HG03280 (cell line): ENCODE measurements around the gene CYP4F22.
"Not testable (repeated sequence)": the region's sequence is repeated elsewhere in the genome, so short reads cannot be mapped to it uniquely, and the experiment has no call there.

Experiments
- ATAC-seq: cut with Tn5 transposase; IDR thresholded peaks from one replicate; pipeline ENCODE4 v1.9.1; 2021; ENCODE audit warnings: mild to moderate bottlenecking, moderate library complexity; ENCODE audit not compliant: unreplicated experiment

The CYP4F22 gene

DNA sequence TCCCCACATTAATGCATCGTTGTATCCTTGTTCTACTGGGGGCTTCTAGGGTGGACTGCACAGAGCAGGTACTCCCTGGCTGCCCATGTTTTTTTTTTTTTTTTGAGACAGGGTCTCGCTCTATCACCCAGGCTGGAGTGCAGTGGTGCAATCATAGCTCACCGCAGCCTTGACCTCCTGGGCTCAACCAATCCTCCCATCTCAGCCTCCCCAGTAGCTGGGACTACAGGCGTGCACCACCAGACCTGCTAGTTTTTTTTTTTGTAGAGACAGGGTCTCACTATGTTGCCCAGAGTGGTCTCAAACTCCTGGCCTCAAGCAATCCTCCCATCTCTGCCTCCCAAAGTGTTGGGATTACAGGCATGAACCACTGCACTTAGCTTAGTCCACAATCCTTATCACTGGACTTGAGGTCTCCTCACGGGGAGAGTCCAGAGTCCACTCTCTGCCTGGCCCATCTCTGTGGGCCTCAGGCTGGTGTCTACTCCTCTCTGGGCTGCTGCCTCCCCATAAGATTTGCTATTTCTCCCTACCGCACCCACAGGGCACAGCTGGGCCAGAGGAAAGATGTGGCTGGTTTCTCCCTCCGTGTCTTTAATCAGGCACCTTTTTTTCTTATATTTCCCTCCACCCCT, 56.3 kb downstream of the CYP4F22 start:
- ATAC-seq, result no peak

DNA sequence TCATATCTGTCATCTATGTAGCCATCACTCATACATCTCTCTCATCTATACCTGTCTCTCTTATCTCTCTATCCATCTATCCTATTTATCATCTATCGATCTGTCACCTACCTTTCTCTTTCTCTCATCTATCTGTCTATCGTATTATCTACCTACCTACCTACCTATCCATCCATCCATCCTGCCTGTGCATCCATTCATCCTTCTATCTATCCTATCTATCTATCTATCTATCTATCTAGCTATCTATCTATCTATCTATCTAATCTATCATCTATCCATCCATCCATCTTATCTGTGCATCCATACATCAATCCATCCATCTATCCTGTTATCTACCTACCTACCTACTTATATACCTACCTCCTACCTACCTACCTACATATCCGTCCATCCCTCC, 62.1 kb downstream of the CYP4F22 start:
- ATAC-seq, result no peak

DNA sequence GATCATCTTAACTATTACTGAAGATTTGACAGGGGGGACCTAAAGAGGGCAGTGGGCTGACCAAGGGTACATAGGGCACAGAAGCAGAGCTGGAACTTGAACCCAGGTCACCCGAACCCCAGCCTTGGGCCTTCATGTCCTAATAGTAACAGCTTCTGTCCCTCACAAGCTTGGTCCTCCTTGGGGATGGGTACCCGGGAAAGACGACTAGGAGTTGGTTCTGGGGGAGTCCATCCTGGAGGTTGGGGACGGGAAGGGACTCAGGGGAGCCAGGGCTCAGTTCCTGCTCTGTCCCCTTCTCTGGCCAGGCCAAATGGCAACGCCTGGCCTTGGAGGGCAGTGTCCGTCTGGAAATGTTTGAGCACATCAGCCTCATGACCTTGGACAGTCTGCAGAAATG, 67.1 kb downstream of the CYP4F22 start:
- no peak for ATAC-seq

DNA sequence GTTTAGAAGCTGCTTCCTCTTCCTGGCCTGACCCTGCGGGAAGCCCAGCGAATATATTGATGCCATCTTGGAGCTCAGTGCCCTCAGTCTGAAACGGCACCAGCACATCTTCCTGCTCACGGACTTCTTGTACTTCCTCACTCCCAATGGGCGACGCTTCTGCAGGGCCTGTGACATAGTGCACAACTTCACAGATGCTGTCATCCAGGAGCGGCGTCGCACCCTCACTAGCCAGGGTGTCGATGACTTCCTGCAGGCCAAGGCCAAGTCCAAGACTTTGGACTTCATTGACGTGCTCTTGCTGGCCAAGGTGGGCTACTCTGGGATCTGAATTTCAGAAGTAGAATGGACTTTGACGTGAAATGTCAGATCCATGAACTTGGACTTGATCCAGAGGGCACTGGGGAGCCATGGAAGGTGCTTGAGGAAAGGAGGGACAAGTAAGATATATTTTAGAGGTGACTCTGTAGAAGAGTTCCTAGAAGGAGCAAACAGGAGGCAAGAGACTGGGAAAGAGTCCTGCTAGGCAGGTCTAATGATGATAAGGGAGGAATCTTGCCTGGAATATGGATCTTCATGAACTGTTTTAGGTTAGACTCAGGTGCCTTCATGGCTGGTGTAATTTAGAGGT, 68.3 kb downstream of the CYP4F22 start:
- no peak for ATAC-seq

DNA sequence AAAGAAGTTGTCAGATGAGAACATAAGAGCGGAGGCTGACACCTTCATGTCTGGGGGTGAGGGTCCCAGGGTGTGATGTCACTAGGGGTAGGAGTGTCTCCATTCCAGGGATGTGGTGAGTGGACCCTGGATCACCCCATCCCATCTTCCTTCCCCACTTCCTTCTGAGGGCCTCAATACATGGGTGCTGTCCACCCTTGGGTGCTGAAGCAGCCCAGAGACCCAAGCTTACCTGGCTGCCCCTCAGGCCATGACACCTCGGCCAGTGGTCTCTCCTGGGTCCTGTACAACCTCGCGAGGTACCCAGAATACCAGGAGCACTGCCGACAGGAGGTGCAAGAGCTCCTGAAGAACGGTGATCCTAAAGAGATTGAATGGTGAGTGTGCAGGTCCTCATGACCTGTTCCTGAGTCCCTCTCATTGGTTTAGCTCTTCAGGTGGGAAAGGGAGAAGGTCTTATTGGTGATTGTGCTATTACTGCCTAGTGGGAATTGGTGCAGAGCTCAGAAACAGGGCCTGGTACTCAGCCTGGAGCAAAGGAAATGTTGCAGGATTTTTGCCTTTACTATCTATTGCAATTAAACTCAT, 69.0 kb downstream of the CYP4F22 start:
- ATAC-seq, result no peak

DNA sequence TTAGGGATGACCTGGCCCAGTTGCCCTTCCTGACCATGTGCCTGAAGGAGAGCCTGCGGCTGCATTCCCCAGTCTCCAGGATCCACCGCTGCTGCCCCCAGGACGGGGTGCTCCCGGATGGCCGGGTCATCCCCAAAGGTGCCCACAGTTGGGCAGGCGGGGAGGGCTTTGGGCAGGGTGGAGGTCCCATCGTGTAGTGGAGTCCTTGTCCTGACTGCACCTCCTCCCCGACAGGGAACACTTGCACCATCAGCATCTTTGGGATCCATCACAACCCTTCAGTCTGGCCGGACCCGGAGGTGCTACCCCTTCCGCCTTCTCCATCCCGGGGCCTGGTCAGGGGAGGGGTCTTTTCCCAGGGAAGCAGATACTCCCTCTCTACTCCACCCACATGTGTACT, 75.0 kb downstream of the CYP4F22 start:
- ATAC-seq, result no peak

DNA sequence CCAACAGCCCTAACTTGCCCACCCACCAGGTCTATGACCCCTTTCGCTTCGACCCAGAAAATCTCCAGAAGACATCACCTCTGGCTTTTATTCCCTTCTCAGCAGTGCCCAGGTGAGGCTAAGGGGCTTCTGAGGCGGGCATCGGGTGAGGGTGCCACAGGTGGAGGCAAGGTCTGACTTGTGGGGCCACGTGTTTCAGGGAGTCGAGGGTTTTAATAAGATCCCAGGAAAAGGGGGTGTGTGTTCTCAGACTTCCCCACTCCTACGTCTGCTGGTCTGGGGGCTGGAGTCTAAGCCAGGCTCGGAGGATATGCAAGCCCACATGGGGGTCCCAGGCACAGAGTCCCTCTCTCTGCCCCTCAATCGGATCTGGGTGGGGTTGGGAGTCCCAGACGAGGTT, 75.8 kb downstream of the CYP4F22 start:
- no peak for ATAC-seq

DNA sequence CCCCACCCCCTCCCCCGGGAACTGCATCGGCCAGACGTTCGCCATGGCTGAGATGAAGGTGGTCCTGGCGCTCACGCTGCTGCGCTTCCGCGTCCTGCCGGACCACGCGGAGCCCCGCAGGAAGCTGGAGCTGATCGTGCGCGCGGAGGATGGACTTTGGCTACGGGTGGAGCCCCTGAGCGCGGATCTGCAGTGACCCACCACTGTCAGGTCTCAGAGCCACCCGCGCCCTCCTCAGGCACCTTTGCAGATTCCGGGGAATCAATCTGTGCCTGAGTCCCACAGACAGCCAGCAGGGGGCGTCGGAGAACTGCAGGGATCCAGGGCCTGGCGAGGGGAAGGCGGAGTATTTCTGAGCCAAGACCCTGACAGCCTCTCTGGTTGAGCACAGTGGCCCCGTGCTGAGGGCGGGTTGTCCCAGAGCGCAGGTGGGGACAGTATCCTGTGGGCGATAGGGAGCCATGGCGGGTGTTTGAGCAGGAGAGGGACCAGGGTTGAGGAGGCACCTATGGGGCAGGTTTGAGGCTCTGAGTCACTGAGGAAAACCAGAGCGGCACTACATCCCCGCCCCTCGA, 76.3 kb downstream of the CYP4F22 start:
- no peak for ATAC-seq

DNA sequence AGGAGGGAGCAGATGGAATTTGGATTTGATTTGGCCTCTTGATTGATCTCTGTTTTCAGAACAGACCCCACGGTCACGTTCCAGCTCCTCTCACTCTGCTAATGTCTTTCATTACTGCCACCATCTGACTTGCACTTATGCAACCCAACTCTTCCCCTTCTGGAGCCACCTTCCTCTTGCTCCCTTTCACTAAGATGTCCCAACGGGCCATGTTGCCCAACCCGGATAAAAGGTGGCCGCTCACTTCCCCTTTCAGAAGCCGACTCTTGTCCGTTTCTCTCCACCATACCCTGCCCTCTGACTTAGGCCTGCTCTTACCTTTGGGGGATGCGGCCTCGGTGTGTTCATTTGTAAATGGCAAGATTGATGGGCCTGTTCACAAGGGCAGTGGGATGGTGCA, 79.3 kb downstream of the CYP4F22 start:
- no peak for ATAC-seq

DNA sequence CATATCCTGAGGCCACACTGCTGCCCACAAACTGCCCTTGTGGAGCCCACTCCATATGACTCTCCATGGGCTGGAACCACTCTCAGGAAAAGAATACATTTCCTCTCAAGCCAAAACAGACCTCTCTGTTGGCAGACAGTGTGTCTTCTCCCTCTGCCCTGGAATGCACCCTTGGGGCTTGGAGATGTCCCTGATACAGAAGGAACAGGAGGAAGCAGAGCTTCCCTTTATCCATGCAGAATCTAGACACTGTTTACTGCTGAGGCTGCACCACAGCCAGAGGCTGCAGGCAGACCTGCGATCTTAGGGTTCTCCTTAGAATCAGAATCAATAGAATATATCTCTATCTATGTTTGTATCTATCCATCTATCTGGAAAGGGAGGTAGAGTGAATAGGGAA, 79.9 kb downstream of the CYP4F22 start:
- ATAC-seq, result no peak

DNA sequence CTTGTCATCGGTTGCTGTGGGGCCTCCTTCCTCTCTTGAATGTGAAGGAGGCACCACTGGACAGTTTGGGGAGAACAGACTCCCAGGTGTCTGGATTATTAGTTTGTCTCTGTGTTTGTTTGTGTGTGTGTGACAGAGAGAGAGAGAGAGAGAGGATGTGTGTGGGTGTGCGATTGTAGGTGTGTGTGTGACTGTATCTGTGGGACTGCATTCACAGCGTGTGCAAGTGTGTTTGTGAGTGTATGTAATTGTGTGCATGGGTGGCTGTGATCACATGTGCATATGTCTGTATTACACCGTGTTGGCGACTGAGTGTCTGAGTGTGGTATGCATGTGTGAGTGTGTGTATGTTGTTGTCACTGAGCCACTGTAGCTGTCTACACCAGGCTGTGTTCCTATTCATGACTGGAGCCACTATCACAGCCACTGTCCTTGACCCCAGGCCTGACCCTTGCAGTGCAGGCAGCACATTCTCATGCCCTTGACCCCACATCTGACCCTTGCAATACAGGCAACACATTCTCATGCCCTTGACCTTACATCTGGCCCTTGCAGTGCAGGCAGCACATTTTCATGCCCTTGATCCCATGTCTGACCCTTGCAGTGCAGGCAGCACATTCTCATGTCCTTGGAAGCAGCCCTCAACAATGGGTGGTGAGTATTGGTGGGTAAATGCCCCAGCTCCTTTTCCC, 81.6 kb downstream of the CYP4F22 start:
- no peak for ATAC-seq

DNA sequence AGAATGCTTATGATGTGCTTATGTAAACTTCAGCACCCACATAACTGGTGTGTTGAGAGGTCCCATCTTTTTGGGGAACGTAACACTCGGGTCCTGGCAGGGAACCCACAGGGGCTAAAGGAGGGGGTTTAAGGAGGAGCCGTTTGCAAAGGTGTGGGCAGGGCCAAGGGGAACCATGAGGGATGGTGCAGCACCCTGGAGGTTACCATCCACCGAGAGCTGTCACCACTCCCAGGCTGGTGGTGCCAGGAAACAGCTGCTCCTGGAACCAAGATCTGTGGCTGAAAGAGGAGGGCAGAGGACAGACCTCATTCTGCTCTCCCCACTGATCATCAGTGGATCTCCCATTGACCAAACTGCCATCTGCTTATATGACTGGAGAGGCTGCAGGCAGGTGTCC, 83.5 kb downstream of the CYP4F22 start:
- ATAC-seq, result no peak

DNA sequence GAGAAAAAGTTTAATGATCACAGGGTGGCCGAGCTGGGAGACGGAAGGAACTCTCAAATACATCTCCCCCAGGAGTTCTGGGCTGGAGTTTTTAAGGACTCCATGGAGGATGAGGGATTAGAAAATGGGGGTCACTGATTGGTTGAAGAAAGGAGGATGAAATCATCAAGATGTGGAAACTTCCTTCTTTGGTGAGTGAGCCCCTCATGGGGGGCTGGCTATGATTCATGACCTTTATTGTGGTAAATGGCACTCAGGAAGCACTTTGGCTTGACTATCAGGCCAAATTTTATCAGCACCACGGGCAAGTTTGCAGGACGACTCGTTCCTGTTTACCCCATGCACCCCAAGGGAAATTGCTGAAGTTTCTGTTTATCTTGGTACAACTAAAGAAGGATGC, 84.2 kb downstream of the CYP4F22 start:
- ATAC-seq, result not testable (repeated sequence)

DNA sequence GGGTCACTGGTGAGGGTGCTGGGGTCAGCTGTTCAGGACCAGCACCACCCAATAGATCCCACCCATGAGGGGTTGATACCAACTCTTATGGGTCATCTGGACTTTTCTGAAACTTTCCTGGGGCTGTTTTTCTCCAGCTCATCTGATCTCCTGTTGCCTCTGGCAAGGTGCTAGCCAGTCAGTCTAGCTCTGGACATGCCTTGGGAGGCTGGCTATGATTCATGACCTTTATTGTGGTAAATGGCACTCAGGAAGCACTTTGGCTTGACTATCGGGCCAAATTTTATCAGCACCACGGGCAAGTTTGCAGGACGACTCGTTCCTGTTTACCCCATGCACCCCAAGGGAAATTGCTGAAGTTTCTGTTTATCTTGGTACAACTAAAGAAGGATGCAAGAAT, 85.4 kb downstream of the CYP4F22 start:
- not testable (repeated sequence) for ATAC-seq

DNA sequence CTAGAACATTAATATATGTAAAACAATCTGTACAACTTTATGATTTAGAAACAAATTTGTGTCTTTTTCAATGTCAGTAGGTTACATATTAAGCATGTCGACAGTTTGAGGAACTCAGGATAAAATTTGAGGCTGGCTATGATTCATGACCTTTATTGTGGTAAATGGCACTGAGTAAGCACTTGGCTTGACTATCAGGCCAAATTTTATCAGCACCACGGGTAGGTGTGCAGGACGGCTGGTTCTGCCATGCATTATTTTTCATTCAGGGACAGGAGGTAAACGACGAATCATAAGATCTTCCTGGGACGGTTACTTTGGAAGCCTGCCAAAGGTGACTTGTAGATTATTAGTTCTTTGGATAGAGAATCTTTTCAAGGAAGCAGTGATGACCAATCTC, 86.7 kb downstream of the CYP4F22 start:
- no peak for ATAC-seq
